ENCODE measurements around the gene CACNA2D3. TPM values are rescaled to one million over a fixed set of nuclear protein-coding genes. Genes with fewer than 3 reads are reported as not detected.

Gene CACNA2D3
- total RNA-seq, 2 donors from 2014 or later: 0.42 to 0.98 TPM

GRCh38 chr3:54649551-54649950 lies 527.2 kb downstream of the CACNA2D3 start:
- H3K36me3 ChIP-seq: no peaks in the 10 kb centered on the region
- H3K27ac ChIP-seq: no peak overlapping the region
- H3K9me3 ChIP-seq: no peaks in the 10 kb centered on the region
- TF ChIP-seq CTCF (IDR thresholded peaks at IDR 0.05): no peak
- intact Hi-C loops (cut with DNase I): no loop called here
- no peak overlapping the region for H3K9ac ChIP-seq (ENCODE audit: low read depth in 2 of 2, low read length in 2 of 2)
- no peak overlapping the region for H3K4me3 ChIP-seq
- H3K4me1 ChIP-seq: no peaks in the 10 kb centered on the region
- no peaks in the 10 kb centered on the region for H3K27me3 ChIP-seq
- DNase-seq: no peak

- Histone ChIP-seq H3K4me1 (no peaks in the 10 kb centered on the region), H3K4me3 (no peak overlapping the region), H3K9ac (ENCODE audit: low read depth in 2 of 2, low read length in 2 of 2) (no peak overlapping the region), H3K27ac (no peak overlapping the region), H3K36me3 (no peaks in the 10 kb centered on the region), H3K9me3 (no peaks in the 10 kb centered on the region), H3K27me3 (no peaks in the 10 kb centered on the region)
- intact Hi-C loops (cut with DNase I): no loop called here
- TF ChIP-seq CTCF (IDR thresholded peaks at IDR 0.05): no peak
- no peak for DNase-seq
Observed at GRCh38 chr3:54653456-54654195, 531.3 kb downstream of the CACNA2D3 start.

GRCh38 chr3:54654776-54655175 lies 532.4 kb downstream of the CACNA2D3 start:
- H3K27ac ChIP-seq: no peak overlapping the region
- no peaks in the 10 kb centered on the region for H3K27me3 ChIP-seq
- intact Hi-C loops (cut with DNase I): no loop called here
- H3K4me3 ChIP-seq: no peak overlapping the region
- no peak for DNase-seq
- H3K9me3 ChIP-seq: no peaks in the 10 kb centered on the region
- no peak for TF ChIP-seq CTCF (IDR thresholded peaks at IDR 0.05)
- no peaks in the 10 kb centered on the region for H3K4me1 ChIP-seq
- H3K36me3 ChIP-seq: no peaks in the 10 kb centered on the region
- H3K9ac ChIP-seq (ENCODE audit: low read depth in 2 of 2, low read length in 2 of 2): no peak overlapping the region

GRCh38 chr3:54659347-54659746 lies 537.0 kb downstream of the CACNA2D3 start:
- TF ChIP-seq CTCF (IDR thresholded peaks at IDR 0.05): no peak
- intact Hi-C loops (cut with DNase I): no loop called here
- H3K27ac ChIP-seq: no peak overlapping the region
- no peak overlapping the region for H3K4me3 ChIP-seq
- H3K9ac ChIP-seq (ENCODE audit: low read depth in 2 of 2, low read length in 2 of 2): no peak overlapping the region
- H3K4me1 ChIP-seq: no peaks in the 10 kb centered on the region
- H3K27me3 ChIP-seq: no peaks in the 10 kb centered on the region
- H3K9me3 ChIP-seq: no peaks in the 10 kb centered on the region
- no peaks in the 10 kb centered on the region for H3K36me3 ChIP-seq
- no peak for DNase-seq

- TF ChIP-seq CTCF (IDR thresholded peaks at IDR 0.05): no peak
- no peak overlapping the region for H3K27ac ChIP-seq
- H3K27me3 ChIP-seq: no peaks in the 10 kb centered on the region
- no peak for DNase-seq
- no peaks in the 10 kb centered on the region for H3K4me1 ChIP-seq
- H3K9ac ChIP-seq (ENCODE audit: low read depth in 2 of 2, low read length in 2 of 2): no peak overlapping the region
- H3K4me3 ChIP-seq: no peak overlapping the region
- H3K36me3 ChIP-seq: no peaks in the 10 kb centered on the region
- H3K9me3 ChIP-seq: no peaks in the 10 kb centered on the region
- intact Hi-C loops (cut with DNase I): no loop called here
Observed at GRCh38 chr3:54660714-54661132, 538.4 kb downstream of the CACNA2D3 start.

Data from colonic mucosa (tissue), 4 donors.